ENCODE results near the gene KLF8. TPM values are rescaled to one million over a fixed set of nuclear protein-coding genes. Genes with fewer than 3 reads are reported as not detected.
A peak's percentile ranks its signal among the peaks of the same experiment; 100 is the strongest.

The KLF8 gene
- total RNA-seq, 1 experiment from 2014 or later = 1.2 TPM

GRCh38 chrX:56231537-56232090, 542 bp upstream of the KLF8 start:
- ChIA-PET POLR2A (interaction anchor here (0.7 kb wide), 1 partner anchor 514 kb away, joined by 3 read pairs; the partner anchor contains the start of gene RRAGB), CTCF (interaction anchor here (1.4 kb wide), 1 partner anchor 11 kb away, joined by 3 read pairs; no protein-coding TSS in a partner anchor), RAD21 (ENCODE audit: low non-redundant PET in 1 of 2, low total read pairs in 2 of 2, uncharacterized antibody in 2 of 2, unreplicated experiment in 2 of 2) (no interaction called here)
- TF ChIP-seq EZH2phosphoT487 (IDR thresholded peaks at IDR 0.05; ENCODE audit: borderline replicate concordance) = no peak
- no peak for TF ChIP-seq SP1 (IDR thresholded peaks at IDR 0.05; ENCODE audit: low read depth)
- Histone ChIP-seq H2AFZ (ENCODE audit: low read depth, low read length, poor library complexity, severe bottlenecking) (no peak overlapping the region), H3K4me2 (ENCODE audit: low read length) (peak overlapping the region; percentile 46), H3K9ac (ENCODE audit: low read length) (no peak overlapping the region), H3K9me2 (ENCODE audit: insufficient read depth) (no peaks in the 10 kb centered on the region), H3K4me3 (replicated peaks in 1 of 2; ENCODE audit: low read depth in 1 of 2, low read length in 2 of 2) (no peak overlapping the region), H3K9me3 (ENCODE audit: control insufficient read depth in 1 of 2, insufficient read depth in 1 of 2, low read depth in 1 of 2, low read length in 2 of 2) (no peaks in the 10 kb centered on the region), H3K79me2 (ENCODE audit: insufficient read depth, low read length) (no peaks in the 10 kb centered on the region), H3K4me1 (ENCODE audit: control insufficient read depth in 1 of 2, insufficient read depth in 2 of 2, low read length in 2 of 2) (peaks cover 4 to 18% of the 10 kb centered on the region in 2 experiments), H3K36me3 (ENCODE audit: control insufficient read depth in 1 of 2, insufficient read depth in 2 of 2, low read length in 2 of 2) (no peaks in the 10 kb centered on the region), H3K27ac (ENCODE audit: low read depth, low read length) (no peak overlapping the region), H3K27me3 (ENCODE audit: insufficient read depth, low read length) (no peaks in the 10 kb centered on the region), H4K20me1 (ENCODE audit: insufficient read depth) (no peaks in the 10 kb centered on the region)
- DNase-seq (ENCODE audit: low read depth, low spot score) = no peak
- intact Hi-C loops (cut with micrococcal nuclease) = loop anchor here (5.0 kb wide), 1 partner anchor 514 kb away; the partner anchor contains the start of gene RRAGB
- no peak for ATAC-seq
- BruUV-seq (replicated peaks) = no TSS peak

GRCh38 chrX:56233100-56233499, 944 bp downstream of the KLF8 start:
- ATAC-seq = no peak
- Histone ChIP-seq H3K27ac (ENCODE audit: low read depth, low read length) (no peak overlapping the region), H3K4me3 (replicated peaks in 1 of 2; ENCODE audit: low read depth in 1 of 2, low read length in 2 of 2) (no peak overlapping the region), H3K27me3 (ENCODE audit: insufficient read depth, low read length) (no peaks in the 10 kb centered on the region), H3K4me2 (ENCODE audit: low read length) (peak overlapping the region; percentile 27; the same call in 1 of the 2 replicates), H3K79me2 (ENCODE audit: insufficient read depth, low read length) (no peaks in the 10 kb centered on the region), H3K9me2 (ENCODE audit: insufficient read depth) (no peaks in the 10 kb centered on the region), H2AFZ (ENCODE audit: low read depth, low read length, poor library complexity, severe bottlenecking) (no peak overlapping the region), H4K20me1 (ENCODE audit: insufficient read depth) (no peaks in the 10 kb centered on the region), H3K36me3 (ENCODE audit: control insufficient read depth in 1 of 2, insufficient read depth in 2 of 2, low read length in 2 of 2) (no peaks in the 10 kb centered on the region), H3K9ac (ENCODE audit: low read length) (no peak overlapping the region), H3K4me1 (ENCODE audit: control insufficient read depth in 1 of 2, insufficient read depth in 2 of 2, low read length in 2 of 2) (peaks cover 4 to 18% of the 10 kb centered on the region in 2 experiments), H3K9me3 (ENCODE audit: control insufficient read depth in 1 of 2, insufficient read depth in 1 of 2, low read depth in 1 of 2, low read length in 2 of 2) (no peaks in the 10 kb centered on the region)
- ChIA-PET CTCF (interaction anchor here (0.7 to 1.4 kb wide), 4 partner anchors 10 to 325 kb away, joined by 3 to 7 read pairs (median 4); no protein-coding TSS in a partner anchor), RAD21 (ENCODE audit: low non-redundant PET in 1 of 2, low total read pairs in 2 of 2, uncharacterized antibody in 2 of 2, unreplicated experiment in 2 of 2) (no interaction called here), POLR2A (interaction anchor here (1.2 kb wide), 1 partner anchor 10 kb away, joined by 3 read pairs; no protein-coding TSS in a partner anchor)
- no TSS peak for BruUV-seq (replicated peaks)
- intact Hi-C loops (cut with micrococcal nuclease) = loop anchor here (5.0 kb wide), 1 partner anchor 516 kb away; the partner anchor contains the start of gene RRAGB
- no peak for DNase-seq (ENCODE audit: low read depth, low spot score)
- TF ChIP-seq CTCF (IDR thresholded peaks at IDR 0.05 in 2 of 3, conservative IDR thresholded peaks at IDR 0.05 in 1 of 3; ENCODE audit: borderline replicate concordance in 1 of 3, insufficient read depth in 1 of 3, low read depth in 2 of 3, low read length in 2 of 3) = no peak
- TF ChIP-seq EZH2 (IDR thresholded peaks at IDR 0.05) = no peak
- TF ChIP-seq ZNF274 (IDR thresholded peaks at IDR 0.05; ENCODE audit: low read depth, low read length) = no peak
- no peak for TF ChIP-seq EZH2phosphoT487 (IDR thresholded peaks at IDR 0.05; ENCODE audit: borderline replicate concordance)
- no peak for TF ChIP-seq SIN3A (IDR thresholded peaks at IDR 0.05; ENCODE audit: low read depth)
- TF ChIP-seq FOSL1 (IDR thresholded peaks at IDR 0.05; ENCODE audit: low read depth) = no peak
- TF ChIP-seq CEBPB (IDR thresholded peaks at IDR 0.05; ENCODE audit: low read depth) = no peak
- no peak for TF ChIP-seq POLR2AphosphoS5 (IDR thresholded peaks at IDR 0.05; ENCODE audit: low read depth, low read length)
- TF ChIP-seq, protein P1, sequence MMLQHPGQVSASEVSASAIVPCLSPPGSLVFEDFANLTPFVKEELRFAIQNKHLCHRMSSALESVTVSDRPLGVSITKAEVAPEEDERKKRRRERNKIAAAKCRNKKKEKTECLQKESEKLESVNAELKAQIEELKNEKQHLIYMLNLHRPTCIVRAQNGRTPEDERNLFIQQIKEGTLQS (IDR thresholded peaks at IDR 0.05) = no peak
- no peak for TF ChIP-seq REST (IDR thresholded peaks at IDR 0.05; ENCODE audit: low read depth)
- TF ChIP-seq ELF1 (IDR thresholded peaks at IDR 0.05; ENCODE audit: borderline replicate concordance, low read depth) = no peak
- TF ChIP-seq CBX3 (IDR thresholded peaks at IDR 0.05; ENCODE audit: low read depth) = no peak
- no peak for TF ChIP-seq SP1 (IDR thresholded peaks at IDR 0.05; ENCODE audit: low read depth)
- no peak for TF ChIP-seq YY1 (IDR thresholded peaks at IDR 0.05; ENCODE audit: extremely low read depth, insufficient replicate concordance, low read depth, low read length)

Measured in HCT116 (cell line).